Heart left ventricle (tissue), 13 donors: ENCODE measurements around the gene RPS19.

Experiments used
- POLR2A ChIP-seq, 2 donors: fragments of 450-650 bp; IDR thresholded peaks; one replicate each; pipeline ENCODE4 v1.6.1; 2017; ENCODE audit warnings: antibody characterized with exemption in 2 of 2, mild to moderate bottlenecking in 2 of 2, moderate library complexity in 2 of 2
- TF ChIP-seq, protein P1 (sequence below), 12 donors: fragments of 200-600 bp; sonication (generic) in 4 of 12; IDR thresholded peaks; one replicate each; pipeline versions ENCODE4 v1.5.0 to v1.8.0; 2018 to 2022; ENCODE audit warnings: antibody characterized with exemption in 12 of 12, mild to moderate bottlenecking in 5 of 12
- donor health status: ischemic (EF 13 %, LVEDD 7.1; RV severe dilation, severe dysfunction).
- donor health status: DM: no; HTN: yes; CAD: no.
- donor health status: DM: no; HTN: no; CAD: no.
- donor health status: ischemic (EF 25% LVEDD 6.9; RV normal size, moderate dysfunction).
- donor health status: ischemic (EF 25% LVEDD 5.7; RV mildly dilated, moderate dysfunction).
- donor health status: ischemic (EF 35%, LVEDD 5.7; RV mildly dilated, moderate dysfunction).
- donor health status: nonischemic (EF 11% LVEDD 7.7; RV severe dilation, severe dysfunction).
- donor health status: DM: yes; HTN: yes; CAD: no.
- donor health status: PGD.
- donor health status: ischemic (EF 29% LVEDD 5.4; RV normal size, mild dysfunction).
- donor health status: nonischemic (EF 23%, LVEDD 6.1; RV moderate dilation, normal function).

GRCh38 chr19:41919948-41920712, 60.1 kb downstream of the RPS19 start:
- TF ChIP-seq, protein P1, sequence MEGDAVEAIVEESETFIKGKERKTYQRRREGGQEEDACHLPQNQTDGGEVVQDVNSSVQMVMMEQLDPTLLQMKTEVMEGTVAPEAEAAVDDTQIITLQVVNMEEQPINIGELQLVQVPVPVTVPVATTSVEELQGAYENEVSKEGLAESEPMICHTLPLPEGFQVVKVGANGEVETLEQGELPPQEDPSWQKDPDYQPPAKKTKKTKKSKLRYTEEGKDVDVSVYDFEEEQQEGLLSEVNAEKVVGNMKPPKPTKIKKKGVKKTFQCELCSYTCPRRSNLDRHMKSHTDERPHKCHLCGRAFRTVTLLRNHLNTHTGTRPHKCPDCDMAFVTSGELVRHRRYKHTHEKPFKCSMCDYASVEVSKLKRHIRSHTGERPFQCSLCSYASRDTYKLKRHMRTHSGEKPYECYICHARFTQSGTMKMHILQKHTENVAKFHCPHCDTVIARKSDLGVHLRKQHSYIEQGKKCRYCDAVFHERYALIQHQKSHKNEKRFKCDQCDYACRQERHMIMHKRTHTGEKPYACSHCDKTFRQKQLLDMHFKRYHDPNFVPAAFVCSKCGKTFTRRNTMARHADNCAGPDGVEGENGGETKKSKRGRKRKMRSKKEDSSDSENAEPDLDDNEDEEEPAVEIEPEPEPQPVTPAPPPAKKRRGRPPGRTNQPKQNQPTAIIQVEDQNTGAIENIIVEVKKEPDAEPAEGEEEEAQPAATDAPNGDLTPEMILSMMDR (IDR thresholded peaks at IDR 0.05): no peak
- TF ChIP-seq POLR2A (IDR thresholded peaks at IDR 0.05): no peak
